Testis (tissue), 3 donors: ENCODE data around the gene RTCB. TPM values are rescaled to one million over a fixed set of nuclear protein-coding genes. Genes with fewer than 3 reads are reported as not detected.

Experiments used
- DNase-seq: peaks from one replicate; pipeline ENCODE4 v3.0.0-alpha.2; 2019
- H3K27ac ChIP-seq, 2 donors: fragments of 200-600 bp; sonication (generic); one replicate each; pipeline ENCODE4 v1.5.1; 2019
- H3K27me3 ChIP-seq: fragments of 200-600 bp; sonication (generic); one replicate; pipeline ENCODE4 v1.5.1; 2019
- H3K36me3 ChIP-seq: fragments of 200-600 bp; sonication (generic); one replicate; pipeline ENCODE4 v1.5.1; 2017; ENCODE audit warnings: low read depth; ENCODE audit errors: missing control alignments
- H3K4me1 ChIP-seq: fragments of 200-600 bp; sonication (generic); one replicate; pipeline ENCODE4 v1.5.1; 2019
- H3K4me3 ChIP-seq, 2 donors: fragments of 200-600 bp; sonication (generic); one replicate each; pipeline ENCODE4 v1.5.1; 2017 to 2019
- H3K9me3 ChIP-seq: fragments of 200-600 bp; sonication (generic); one replicate; pipeline ENCODE4 v1.5.1; 2017
- CTCF ChIP-seq, 3 experiments: fragments of 450-650 bp in 2 of 3; fragments of 200-600 bp in 1 of 3; sonication (generic) in 1 of 3; IDR thresholded peaks; one replicate each; pipeline ENCODE4 v1.5.1; 2016 to 2019; ENCODE audit warnings: antibody characterized with exemption in 3 of 3, mild to moderate bottlenecking in 2 of 3, moderate library complexity in 1 of 3
- POLR2A ChIP-seq: fragments of 450-650 bp; IDR thresholded peaks from one replicate; pipeline ENCODE4 v1.6.1; 2017; ENCODE audit warnings: antibody characterized with exemption, mild to moderate bottlenecking, moderate library complexity
- WGBS, 2 donors: methylation state at CpG; one replicate each; pipeline ENCODE4 v1.1.5; 2018; 5-methylcytosine and 5-hydroxymethylcytosine counted together
- intact Hi-C: fragments of 100-400 bp; cut with DNase I; formaldehyde crosslinking; loops from one replicate; pipeline ENCODE4 v1.15.1; 2023; ENCODE audit warnings: low total_unique reads
- polyA plus RNA-seq: library from polyadenylated mRNA; stranded (reverse); fragments of 350-450 nt; fragmentation: Illumina TruSeq; extraction: RNeasy Lipid Tissue Mini Kit (QIAGEN cat#74804); gene quantifications from one replicate; pipeline ENCODE4 v1.2.3, GENCODE V29; 2014; ENCODE audit warnings: low read depth, low replicate concordance; ENCODE audit not compliant: insufficient read depth
- total RNA-seq, 2 donors: library from RNA; depleted of rRNA; stranded (reverse); fragments of >200 nt; gene quantifications; one replicate each; pipeline ENCODE4 v1.2.3, GENCODE V29; 2016

The RTCB gene
- total and polyA plus RNA-seq, 3 donors from 2014 or later = 62.1 to 100 (median 68.0) TPM

- WGBS, 2 donors = 86 to 93% methylated on average over 6 of the region's 6 CpGs
- intact Hi-C loops = no loop called here
- no peak overlapping the region for H3K4me3 ChIP-seq
- H3K27me3 ChIP-seq = no peaks in the 10 kb centered on the region
- H3K27ac ChIP-seq = no peak overlapping the region
- TF ChIP-seq CTCF (IDR thresholded peaks at IDR 0.05) (no peak), POLR2A (no peak)
- no peak for DNase-seq
- no peaks in the 10 kb centered on the region for H3K36me3 ChIP-seq
- no peaks in the 10 kb centered on the region for H3K9me3 ChIP-seq
- H3K4me1 ChIP-seq = no peaks in the 10 kb centered on the region
Observed at GRCh38 chr22:32348031-32348611, 63.9 kb downstream of the RTCB start.

GRCh38 chr22:32343941-32344340, 68.1 kb downstream of the RTCB start:
- Histone ChIP-seq H3K36me3 (no peaks in the 10 kb centered on the region), H3K9me3 (no peaks in the 10 kb centered on the region), H3K27me3 (no peaks in the 10 kb centered on the region), H3K4me3 (no peak overlapping the region), H3K27ac (no peak overlapping the region), H3K4me1 (no peaks in the 10 kb centered on the region)
- no peak for DNase-seq
- intact Hi-C loops = no loop called here
- 75 to 91% methylated on average over 5 of the region's 5 CpGs for WGBS, 2 donors
- TF ChIP-seq POLR2A = no peak
- TF ChIP-seq CTCF (IDR thresholded peaks at IDR 0.05) = no peak

GRCh38 chr22:32342977-32343376, 69.1 kb downstream of the RTCB start:
- H3K27ac ChIP-seq = no peak overlapping the region
- H3K9me3 ChIP-seq = no peaks in the 10 kb centered on the region
- H3K27me3 ChIP-seq = no peaks in the 10 kb centered on the region
- TF ChIP-seq CTCF (IDR thresholded peaks at IDR 0.05) = no peak
- TF ChIP-seq POLR2A = no peak
- 91 to 94% methylated on average over 2 of the region's 2 CpGs for WGBS, 2 donors
- no peaks in the 10 kb centered on the region for H3K4me1 ChIP-seq
- no peaks in the 10 kb centered on the region for H3K36me3 ChIP-seq
- no peak for DNase-seq
- intact Hi-C loops = no loop called here
- H3K4me3 ChIP-seq = no peak overlapping the region

- Histone ChIP-seq H3K9me3 (no peaks in the 10 kb centered on the region), H3K4me3 (no peak overlapping the region), H3K27ac (no peak overlapping the region), H3K4me1 (peaks cover 6% of the 10 kb centered on the region), H3K27me3 (no peaks in the 10 kb centered on the region), H3K36me3 (no peaks in the 10 kb centered on the region)
- peak; percentile 7 for DNase-seq
- intact Hi-C loops = no loop called here
- TF ChIP-seq POLR2A (no peak), CTCF (IDR thresholded peaks at IDR 0.05) (no peak)
- 75 to 76% methylated on average over 13 of the region's 13 CpGs for WGBS, 2 donors
Observed at GRCh38 chr22:32341122-32341740, 70.8 kb downstream of the RTCB start.

GRCh38 chr22:32340411-32340810, 71.6 kb downstream of the RTCB start:
- DNase-seq = peak; percentile 12
- 84% methylated on average over 11 of the region's 11 CpGs for WGBS, 2 donors
- Histone ChIP-seq H3K9me3 (no peaks in the 10 kb centered on the region), H3K4me3 (no peak overlapping the region), H3K4me1 (peaks cover 6% of the 10 kb centered on the region), H3K36me3 (no peaks in the 10 kb centered on the region), H3K27ac (no peak overlapping the region), H3K27me3 (no peaks in the 10 kb centered on the region)
- no peak for TF ChIP-seq POLR2A
- no peak for TF ChIP-seq CTCF (IDR thresholded peaks at IDR 0.05)
- intact Hi-C loops = no loop called here
